SJSA1 (cell line): ENCODE data around the gene PACSIN3. TPM values are rescaled to one million over a fixed set of nuclear protein-coding genes. Genes with fewer than 3 reads are reported as not detected.
"Not testable (repeated sequence)": the region's sequence is repeated elsewhere in the genome, so short reads cannot be mapped to it uniquely, and the experiment has no call there.

Source experiments
- DNase-seq, 2 experiments: peaks; one replicate each; pipeline ENCODE4 v3.0.0-alpha.2; 2015 to 2020; ENCODE audit warnings: low spot score in 2 of 2, low read depth in 1 of 2
- H3K27ac ChIP-seq: fragments of 250-450 bp; sonication (Bioruptor Pico); 2 replicates; pipeline ENCODE4 v1.5.1; 2020; ENCODE audit warnings: mild to moderate bottlenecking, moderate library complexity
- H3K27me3 ChIP-seq: fragments of 250-450 bp; sonication (Bioruptor Pico); replicated peaks from 2 replicates; pipeline ENCODE4 v1.5.1; 2020; ENCODE audit warnings: mild to moderate bottlenecking, moderate library complexity
- H3K36me3 ChIP-seq: fragments of 250-450 bp; sonication (Bioruptor Pico); 2 replicates; pipeline ENCODE4 v1.5.1; 2020; ENCODE audit warnings: mild to moderate bottlenecking
- H3K4me1 ChIP-seq: fragments of 250-450 bp; sonication (Bioruptor Pico); replicated peaks from 2 replicates; pipeline ENCODE4 v1.6.1; 2021; ENCODE audit warnings: mild to moderate bottlenecking
- H3K4me3 ChIP-seq: fragments of 250-450 bp; sonication (Bioruptor Pico); 2 replicates; pipeline ENCODE4 v1.5.1; 2020; ENCODE audit warnings: mild to moderate bottlenecking
- H3K9me3 ChIP-seq: fragments of 250-450 bp; sonication (Bioruptor Pico); replicated peaks from 2 replicates; pipeline ENCODE4 v1.5.1; 2020; ENCODE audit warnings: mild to moderate bottlenecking
- total RNA-seq: library from RNA; depleted of rRNA; stranded (reverse); fragments of >200 nt; shearing (Covaris generic); gene quantifications from 2 replicates; pipeline ENCODE4 v1.2.3, GENCODE V29; 2014

The PACSIN3 gene
- total RNA-seq, 1 experiment from 2014 or later, result 23.2 TPM

- no peak for DNase-seq
- Histone ChIP-seq H3K27ac (no peak overlapping the region), H3K36me3 (peaks cover 10% of the 10 kb centered on the region), H3K9me3 (no peaks in the 10 kb centered on the region), H3K4me3 (no peak overlapping the region), H3K27me3 (no peaks in the 10 kb centered on the region), H3K4me1 (peaks cover 25% of the 10 kb centered on the region)
Observed at GRCh38 chr11:47212938-47213337, 26.7 kb upstream of the PACSIN3 start.

DNA sequence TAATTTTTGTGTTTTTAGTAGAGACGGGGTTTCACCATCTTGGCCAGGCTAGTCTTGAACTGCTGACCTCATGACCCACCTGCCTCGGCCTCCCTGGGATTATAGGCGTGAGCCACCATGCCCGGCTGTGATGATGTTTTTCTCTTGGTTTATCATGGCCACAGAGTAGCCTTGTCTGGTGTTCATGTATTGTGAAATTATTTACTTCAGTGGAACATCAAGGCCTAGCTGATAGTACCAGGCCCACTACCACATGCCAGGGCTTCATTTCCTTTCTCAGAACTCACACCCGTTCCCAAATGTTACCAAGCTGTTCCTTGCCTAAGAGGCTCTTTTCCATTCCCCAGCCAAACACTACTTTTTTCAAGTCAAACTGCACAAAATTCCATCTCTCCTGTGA is 22.4 kb upstream of the PACSIN3 start:
- no peaks in the 10 kb centered on the region for H3K9me3 ChIP-seq
- DNase-seq, result no peak
- no peak overlapping the region for H3K4me3 ChIP-seq
- no peaks in the 10 kb centered on the region for H3K27me3 ChIP-seq
- H3K36me3 ChIP-seq, result no peaks in the 10 kb centered on the region
- no peak overlapping the region for H3K27ac ChIP-seq
- 0 out of 2 replicates have a peak, but pooled peaks cover 5% of the 10 kb centered on the region for H3K4me1 ChIP-seq

GRCh38 chr11:47208008-47208552 is 21.8 kb upstream of the PACSIN3 start:
- not testable (repeated sequence) for H3K4me3 ChIP-seq, H3K4me1 ChIP-seq, H3K9me3 ChIP-seq, H3K36me3 ChIP-seq, H3K27me3 ChIP-seq, DNase-seq, H3K27ac ChIP-seq

DNA sequence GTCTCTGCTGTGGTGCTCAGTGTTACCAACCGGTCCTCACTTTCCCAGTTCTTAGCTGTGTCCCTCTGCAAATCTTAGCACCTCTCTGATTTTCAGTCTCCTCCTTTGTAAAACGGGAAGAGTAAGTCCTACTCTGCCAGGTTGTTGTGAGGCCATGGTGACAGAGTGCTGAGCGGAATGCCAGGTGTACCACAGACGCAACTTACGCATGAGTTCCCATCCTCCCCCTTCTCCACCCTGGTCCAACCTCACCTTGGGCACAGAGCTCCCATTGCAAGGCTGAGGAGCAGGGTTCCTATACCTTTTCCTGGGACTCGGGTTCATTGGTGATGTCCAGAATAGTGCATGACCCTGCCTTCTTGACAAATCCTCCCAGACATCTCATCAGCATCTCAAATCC is 21.2 kb upstream of the PACSIN3 start:
- Histone ChIP-seq H3K36me3 (no peaks in the 10 kb centered on the region), H3K9me3 (no peaks in the 10 kb centered on the region), H3K4me1 (0 out of 2 replicates have a peak, but pooled peaks cover 5% of the 10 kb centered on the region), H3K27ac (no peak overlapping the region), H3K4me3 (no peak overlapping the region), H3K27me3 (no peaks in the 10 kb centered on the region)
- DNase-seq, result no peak

DNA sequence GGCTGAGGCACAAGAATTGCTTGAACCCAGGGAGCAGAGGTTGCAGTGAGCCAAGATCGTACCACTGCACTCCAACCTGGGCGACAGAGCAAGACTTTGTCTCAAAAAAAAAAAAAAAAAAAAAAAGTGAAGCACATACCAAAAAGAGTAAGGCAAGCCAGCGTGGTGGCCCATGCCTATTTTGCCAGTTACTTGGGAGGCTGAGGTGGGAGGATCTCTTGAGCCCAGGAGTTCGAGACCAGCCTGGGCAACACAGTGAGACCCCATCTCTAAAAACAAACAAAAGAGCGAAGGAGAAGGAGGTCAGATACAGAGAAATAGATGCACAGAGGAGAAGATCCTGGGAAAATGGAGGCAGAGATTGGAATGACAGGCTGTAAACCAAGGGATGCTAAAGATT is 20.3 kb upstream of the PACSIN3 start:
- not testable (repeated sequence) for H3K27ac ChIP-seq, DNase-seq, H3K27me3 ChIP-seq, H3K4me1 ChIP-seq, H3K36me3 ChIP-seq, H3K4me3 ChIP-seq, H3K9me3 ChIP-seq

DNA sequence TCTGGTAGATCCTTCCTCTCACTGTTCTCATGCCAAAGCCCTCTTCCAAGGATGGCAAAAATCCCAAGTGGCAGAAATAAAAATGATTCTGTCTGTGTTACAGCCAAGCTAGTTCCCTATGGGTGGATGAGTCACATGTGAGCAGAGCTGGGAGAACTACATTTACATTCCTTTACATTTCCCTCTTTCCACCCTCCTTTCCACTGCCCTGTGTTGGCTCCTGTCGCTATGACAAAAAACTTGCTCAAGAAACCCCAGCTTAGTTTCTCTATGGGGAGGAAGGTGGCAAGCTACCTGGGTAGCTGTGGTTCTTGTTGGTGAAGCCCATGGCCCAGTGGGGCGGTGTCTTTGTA is 18.4 kb upstream of the PACSIN3 start:
- Histone ChIP-seq H3K27ac (no peak overlapping the region), H3K4me1 (0 out of 2 replicates have a peak, but pooled peaks cover 5% of the 10 kb centered on the region), H3K9me3 (no peaks in the 10 kb centered on the region), H3K36me3 (no peaks in the 10 kb centered on the region), H3K4me3 (no peak overlapping the region), H3K27me3 (no peaks in the 10 kb centered on the region)
- DNase-seq, result no peak

DNA sequence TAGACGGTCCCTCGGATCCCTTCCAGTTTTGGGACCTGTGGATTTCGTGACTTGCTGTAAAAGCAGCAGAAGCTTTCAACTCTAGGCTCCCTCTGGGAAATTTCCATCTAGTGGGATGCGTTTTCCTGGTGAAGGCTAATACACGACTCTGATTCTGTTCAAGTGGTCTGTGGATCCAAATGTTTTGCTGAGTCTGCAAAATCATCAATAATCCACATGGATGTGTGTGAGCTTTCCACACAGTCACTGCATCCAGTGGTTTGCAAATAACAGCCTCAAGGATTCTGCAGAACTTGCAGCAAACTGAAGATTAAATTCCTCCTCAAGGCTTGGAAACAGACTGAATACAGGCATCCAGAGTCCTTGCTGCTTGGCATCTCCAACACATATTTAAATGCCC is 16.3 kb upstream of the PACSIN3 start:
- DNase-seq, result no peak
- Histone ChIP-seq H3K9me3 (no peaks in the 10 kb centered on the region), H3K27me3 (no peaks in the 10 kb centered on the region), H3K36me3 (no peaks in the 10 kb centered on the region), H3K27ac (no peak overlapping the region), H3K4me3 (no peak overlapping the region), H3K4me1 (0 out of 2 replicates have a peak, but pooled peaks cover 5% of the 10 kb centered on the region)

GRCh38 chr11:47201015-47201414 is 14.8 kb upstream of the PACSIN3 start:
- Histone ChIP-seq H3K36me3 (no peaks in the 10 kb centered on the region), H3K27ac (no peak overlapping the region), H3K27me3 (no peaks in the 10 kb centered on the region), H3K4me3 (no peak overlapping the region), H3K4me1 (0 out of 2 replicates have a peak, but pooled peaks cover 5% of the 10 kb centered on the region), H3K9me3 (no peaks in the 10 kb centered on the region)
- DNase-seq, result no peak

- H3K36me3 ChIP-seq, H3K27ac ChIP-seq, H3K4me3 ChIP-seq, H3K9me3 ChIP-seq, DNase-seq, H3K4me1 ChIP-seq, H3K27me3 ChIP-seq: not testable (repeated sequence)
Observed at GRCh38 chr11:47198161-47198560, 11.9 kb upstream of the PACSIN3 start.

DNA sequence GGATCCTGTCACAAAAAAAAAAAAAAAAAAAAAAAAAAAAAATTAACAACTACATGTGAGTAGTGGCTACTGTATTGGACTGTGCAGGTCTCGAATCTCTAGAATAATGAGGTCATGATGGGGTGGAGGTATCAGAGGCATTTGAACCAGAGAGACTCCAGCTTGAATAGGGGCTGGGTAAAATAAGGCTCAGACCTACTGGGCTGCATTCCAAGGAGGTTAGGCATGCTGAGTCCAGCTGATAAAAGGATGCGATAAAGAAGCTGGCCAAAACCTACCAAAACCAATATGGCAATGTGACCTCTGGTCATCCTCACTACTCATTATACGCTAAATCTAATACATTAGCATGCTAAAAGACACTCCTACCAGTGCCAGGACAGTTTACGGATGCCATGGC is 5.9 kb upstream of the PACSIN3 start:
- H3K4me3 ChIP-seq, result no peak overlapping the region
- H3K27ac ChIP-seq, result no peak overlapping the region
- peaks cover 23% of the 10 kb centered on the region for H3K4me1 ChIP-seq
- no peak for DNase-seq
- no peaks in the 10 kb centered on the region for H3K36me3 ChIP-seq
- no peaks in the 10 kb centered on the region for H3K9me3 ChIP-seq
- no peaks in the 10 kb centered on the region for H3K27me3 ChIP-seq

DNA sequence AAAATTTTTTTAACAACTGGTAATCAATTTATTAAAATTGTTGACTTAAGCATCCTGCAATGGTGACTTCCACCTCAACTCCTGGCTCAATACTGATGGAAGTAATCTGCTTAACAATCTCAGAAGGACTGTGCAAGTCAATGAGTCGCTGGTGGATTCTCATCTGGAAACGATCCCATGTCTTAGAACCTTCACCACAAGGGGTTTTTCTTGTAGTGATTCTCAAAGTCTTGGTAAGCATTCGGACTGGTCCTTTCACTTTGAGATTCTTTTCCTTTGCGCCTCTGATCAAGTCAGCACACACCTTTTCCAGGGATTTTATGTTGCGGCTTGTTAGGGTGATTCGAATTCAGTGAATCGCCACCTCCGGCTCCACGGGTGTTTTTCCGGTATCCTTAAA is 4.9 kb upstream of the PACSIN3 start:
- not testable (repeated sequence) for H3K27me3 ChIP-seq, H3K4me3 ChIP-seq, H3K9me3 ChIP-seq, H3K36me3 ChIP-seq, H3K27ac ChIP-seq, DNase-seq
- H3K4me1 ChIP-seq, result peaks cover 31% of the 10 kb centered on the region

DNA sequence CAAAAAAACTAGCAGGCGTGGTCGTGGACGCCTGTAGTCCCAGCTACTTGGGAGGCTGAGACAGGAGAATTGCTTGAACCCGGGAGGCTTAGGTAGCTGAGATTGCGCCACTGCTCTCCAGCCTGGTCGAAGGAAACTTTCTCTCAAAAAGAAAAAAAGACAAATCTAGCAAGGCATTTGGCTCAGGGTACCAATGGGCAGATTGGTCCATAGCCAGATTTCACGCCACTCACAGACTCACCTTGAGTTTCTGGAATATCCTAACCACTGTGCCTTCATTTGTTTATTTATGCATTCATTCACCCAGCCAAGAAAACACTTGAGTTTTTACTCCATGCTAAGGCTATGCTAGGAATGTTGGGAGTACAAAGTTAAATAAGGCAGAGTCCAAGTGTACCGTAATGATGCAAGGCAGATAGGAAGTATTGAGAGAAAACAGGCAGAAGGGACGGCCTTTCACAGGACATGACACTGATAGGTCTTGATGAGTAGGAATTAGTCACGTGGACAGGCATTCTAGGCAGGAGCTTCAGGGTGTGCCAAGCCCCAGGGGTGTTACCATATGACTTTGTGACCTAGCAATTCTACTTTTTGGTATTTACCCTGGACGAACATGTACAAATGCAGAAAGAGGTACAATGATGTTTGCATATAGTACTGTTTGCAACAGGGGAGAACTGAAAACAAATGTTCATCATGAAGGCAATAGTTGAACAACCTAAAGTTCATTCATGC is 3.0 kb upstream of the PACSIN3 start:
- Histone ChIP-seq H3K36me3 (peaks cover 6% of the 10 kb centered on the region), H3K4me3 (no peak overlapping the region), H3K9me3 (0 out of 2 replicates have a peak, but pooled peaks cover 4% of the 10 kb centered on the region), H3K27ac (0 out of 2 replicates have a peak overlapping the region, but pooled peaks have one; percentile 28), H3K27me3 (no peaks in the 10 kb centered on the region), H3K4me1 (peaks cover 44% of the 10 kb centered on the region)
- DNase-seq, result peak; percentile 75 to 86

DNA sequence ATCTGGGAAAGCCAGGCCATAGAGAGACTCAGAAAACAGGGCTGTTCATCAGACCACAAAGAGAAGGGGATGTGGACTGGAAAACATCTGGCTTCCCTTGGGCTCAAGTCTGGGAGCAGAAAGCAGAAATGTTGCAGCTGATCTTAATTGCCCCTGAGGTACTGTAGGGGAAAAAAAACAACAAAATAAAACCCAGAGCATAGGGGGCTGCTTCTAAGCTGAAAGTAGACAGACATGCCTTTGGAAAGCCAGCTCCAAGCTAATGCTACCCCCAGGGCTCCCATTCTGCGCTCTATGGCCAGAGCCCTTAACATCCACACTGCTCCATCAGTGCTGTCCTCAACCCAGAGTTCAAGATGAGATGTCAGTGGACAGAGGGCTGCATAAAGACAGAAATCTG is 2.0 kb upstream of the PACSIN3 start:
- H3K4me1 ChIP-seq, result peaks cover 44% of the 10 kb centered on the region
- H3K36me3 ChIP-seq, result peaks cover 8% of the 10 kb centered on the region
- no peak for DNase-seq
- no peak overlapping the region for H3K27ac ChIP-seq
- H3K4me3 ChIP-seq, result no peak overlapping the region
- no peaks in the 10 kb centered on the region for H3K27me3 ChIP-seq
- 0 out of 2 replicates have a peak, but pooled peaks cover 4% of the 10 kb centered on the region for H3K9me3 ChIP-seq

GRCh38 chr11:47187723-47188122 is 1.5 kb upstream of the PACSIN3 start:
- no peaks in the 10 kb centered on the region for H3K27me3 ChIP-seq
- peaks cover 44% of the 10 kb centered on the region for H3K4me1 ChIP-seq
- peak overlapping the region; percentile 89; the same call in 1 of the 2 replicates for H3K4me3 ChIP-seq
- peaks cover 8% of the 10 kb centered on the region for H3K36me3 ChIP-seq
- DNase-seq, result no peak
- H3K27ac ChIP-seq, result no peak overlapping the region
- H3K9me3 ChIP-seq, result 0 out of 2 replicates have a peak, but pooled peaks cover 4% of the 10 kb centered on the region
